ENCODE results near the gene JTB. TPM values are rescaled to one million over a fixed set of nuclear protein-coding genes. Genes with fewer than 3 reads are reported as not detected.

JTB gene
- total and polyA plus RNA-seq, 7 donors, result 171 to 324 (median 245) TPM

DNA sequence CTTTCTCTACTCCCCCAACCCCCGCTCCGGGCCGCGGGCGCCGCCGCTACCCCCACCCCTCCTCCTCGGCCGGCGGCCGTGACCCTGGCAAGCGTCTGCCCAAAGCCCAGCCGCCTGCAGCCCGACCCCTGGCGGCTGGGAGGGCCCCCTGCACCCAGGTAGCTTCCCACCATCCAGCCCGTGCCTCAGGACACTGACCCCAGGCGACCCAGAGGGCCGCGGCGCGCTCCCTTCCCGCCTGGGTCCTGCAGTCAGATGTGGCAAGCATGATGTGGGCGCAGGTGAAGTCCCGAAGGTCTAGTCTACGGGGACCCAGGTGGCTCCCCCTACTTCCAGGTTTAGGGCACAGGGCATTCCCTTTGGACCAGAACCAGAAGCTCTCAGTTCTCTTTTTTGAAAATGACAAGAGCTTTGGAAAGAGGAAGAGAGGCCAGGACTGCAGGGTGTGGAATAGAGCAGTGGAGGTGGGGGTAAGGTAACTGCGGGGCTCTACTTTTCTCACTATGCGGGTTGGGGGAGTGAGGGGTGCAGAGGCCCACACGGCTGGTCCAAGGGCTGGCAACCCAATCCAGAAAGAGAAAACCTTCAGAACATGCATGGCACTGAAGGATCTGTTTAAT is 30.7 kb downstream of the JTB start, which contains the start of gene DENND4B:
Gene DENND4B (minus strand): TSS at position 97 of the 620 bp plus-strand sequence. CDS start 2,344 bp downstream, outside the sequence.
- H3K27ac ChIP-seq, result peak within 1 kb of the TSS; percentile 98 to 100 (median 99)
- no peaks in the 10 kb centered on the region for H3K9me3 ChIP-seq
- WGBS, 2 donors, result 8 to 10% methylated on average over 28 of the region's 28 CpGs
- peak within 1 kb of the TSS; percentile 67 to 98 (median 94) for H3K4me3 ChIP-seq
- peak; percentile 93 for DNase-seq
- TF ChIP-seq POLR2A (IDR thresholded peaks at IDR 0.05) (no peak), POLR2AphosphoS5 (IDR thresholded peaks at IDR 0.05) (peak; percentile 8 to 73 (median 64)), EP300 (IDR thresholded peaks at IDR 0.05) (no peak)
- TF ChIP-seq, protein P1, sequence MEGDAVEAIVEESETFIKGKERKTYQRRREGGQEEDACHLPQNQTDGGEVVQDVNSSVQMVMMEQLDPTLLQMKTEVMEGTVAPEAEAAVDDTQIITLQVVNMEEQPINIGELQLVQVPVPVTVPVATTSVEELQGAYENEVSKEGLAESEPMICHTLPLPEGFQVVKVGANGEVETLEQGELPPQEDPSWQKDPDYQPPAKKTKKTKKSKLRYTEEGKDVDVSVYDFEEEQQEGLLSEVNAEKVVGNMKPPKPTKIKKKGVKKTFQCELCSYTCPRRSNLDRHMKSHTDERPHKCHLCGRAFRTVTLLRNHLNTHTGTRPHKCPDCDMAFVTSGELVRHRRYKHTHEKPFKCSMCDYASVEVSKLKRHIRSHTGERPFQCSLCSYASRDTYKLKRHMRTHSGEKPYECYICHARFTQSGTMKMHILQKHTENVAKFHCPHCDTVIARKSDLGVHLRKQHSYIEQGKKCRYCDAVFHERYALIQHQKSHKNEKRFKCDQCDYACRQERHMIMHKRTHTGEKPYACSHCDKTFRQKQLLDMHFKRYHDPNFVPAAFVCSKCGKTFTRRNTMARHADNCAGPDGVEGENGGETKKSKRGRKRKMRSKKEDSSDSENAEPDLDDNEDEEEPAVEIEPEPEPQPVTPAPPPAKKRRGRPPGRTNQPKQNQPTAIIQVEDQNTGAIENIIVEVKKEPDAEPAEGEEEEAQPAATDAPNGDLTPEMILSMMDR (IDR thresholded peaks at IDR 0.05), result peak; percentile 77 to 99 (median 86)
- peaks cover 15 to 66% (median 46%) of the 10 kb centered on the region in 4 donors for H3K36me3 ChIP-seq
- intact Hi-C loops (cut with DNase I), result loop anchor here (1.0 to 5.0 kb wide), 2 partner anchors 36 to 149 kb away; no protein-coding TSS in a partner anchor
- H3K4me1 ChIP-seq, result peaks cover 0 to 29% (median 19%) of the 10 kb centered on the region in 4 donors
- no peaks in the 10 kb centered on the region for H3K27me3 ChIP-seq

DNA sequence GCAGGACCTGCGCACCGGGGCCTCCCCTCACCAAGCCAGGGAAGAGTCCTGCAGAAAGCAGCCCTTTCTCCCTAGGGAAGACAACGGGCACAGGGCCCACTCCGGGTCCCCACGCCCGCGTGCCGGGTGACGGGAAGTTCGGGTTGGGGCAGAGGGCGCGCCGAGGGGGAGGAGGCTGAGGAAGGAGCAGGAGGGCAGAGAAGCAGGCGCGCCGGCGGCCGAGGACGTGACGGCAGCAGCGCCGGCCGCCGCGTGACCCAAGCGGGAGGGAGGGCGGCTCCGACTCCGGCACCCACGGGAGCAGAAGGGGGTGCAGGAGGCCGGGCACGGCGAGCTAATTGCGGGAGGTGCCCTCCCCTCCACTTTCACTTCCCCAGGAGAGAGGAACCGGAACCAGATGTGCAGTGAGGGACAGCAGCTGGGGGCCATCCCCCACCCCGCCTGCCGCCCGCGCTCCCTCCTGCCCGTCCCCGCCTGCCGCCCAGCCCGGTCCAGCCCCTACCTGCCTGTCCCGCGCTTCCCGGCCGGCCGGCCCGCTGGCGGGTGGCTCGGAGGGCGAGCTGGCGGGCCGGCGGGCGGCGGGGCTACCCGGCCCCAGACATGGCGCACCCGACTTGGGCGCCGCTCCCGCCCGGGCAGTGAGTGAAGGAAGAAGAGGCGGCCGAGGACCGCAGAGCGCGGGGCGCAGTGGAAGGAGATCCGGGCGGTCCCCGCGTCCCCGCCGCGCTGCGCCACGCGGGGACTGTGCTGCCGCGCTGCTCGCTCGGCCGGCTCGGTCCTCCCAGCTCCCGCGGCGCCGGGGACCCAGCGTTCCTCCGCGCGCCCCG is 31.5 kb downstream of the JTB start:
- intact Hi-C loops (cut with DNase I), result loop anchor here (1.0 to 5.0 kb wide), 4 partner anchors 23 to 149 kb away; no protein-coding TSS in a partner anchor
- H3K4me3 ChIP-seq, result peak overlapping the region; percentile 67 to 98 (median 94)
- TF ChIP-seq EP300 (IDR thresholded peaks at IDR 0.05) (peak in 3 of 4 donors; percentile 49 to 68 (median 53)), POLR2AphosphoS5 (IDR thresholded peaks at IDR 0.05) (peak; percentile 70 to 85 (median 82)), POLR2A (IDR thresholded peaks at IDR 0.05) (peak; percentile 18 to 34)
- TF ChIP-seq, protein P1 (IDR thresholded peaks at IDR 0.05), result no peak
- H3K9me3 ChIP-seq, result no peaks in the 10 kb centered on the region
- no peaks in the 10 kb centered on the region for H3K27me3 ChIP-seq
- peak overlapping the region; percentile 98 to 100 (median 99) for H3K27ac ChIP-seq
- H3K4me1 ChIP-seq, result peaks cover 0 to 29% (median 19%) of the 10 kb centered on the region in 4 donors
- peaks cover 9 to 66% (median 42%) of the 10 kb centered on the region in 4 donors for H3K36me3 ChIP-seq
- 0% methylated on average over 95 of the region's 95 CpGs for WGBS, 2 donors
- DNase-seq, result peak; percentile 95

DNA sequence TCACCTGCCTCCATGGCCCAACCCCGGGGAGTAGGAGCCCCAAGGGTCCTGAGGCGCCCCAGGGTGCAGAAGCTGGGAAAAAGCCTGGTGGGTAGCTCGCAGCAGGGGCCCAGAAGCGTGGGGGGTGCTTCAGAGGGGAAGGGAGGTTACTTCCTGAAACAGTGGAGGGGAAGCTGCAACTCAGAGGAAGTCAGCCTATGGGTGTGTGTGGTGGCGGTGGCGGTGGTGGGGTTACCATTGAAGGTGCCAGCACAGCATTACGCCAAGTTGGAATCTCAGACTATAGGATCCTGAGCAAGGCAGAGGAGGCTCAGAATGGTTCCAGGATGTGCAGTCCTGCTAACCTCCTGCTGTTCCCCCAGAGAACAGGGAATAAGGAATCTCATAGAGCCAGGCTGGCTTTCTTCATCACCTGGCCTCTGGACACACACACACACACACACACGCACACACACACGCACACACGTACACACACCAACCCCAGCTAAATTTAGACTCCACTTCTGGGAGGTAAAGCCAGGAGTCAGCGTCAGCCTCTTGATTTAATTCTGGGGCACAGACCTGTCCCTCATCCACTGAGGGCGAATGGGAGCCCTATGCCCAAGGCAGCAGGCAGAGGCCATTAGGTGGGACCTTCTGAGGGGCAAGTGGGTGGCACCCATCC is 32.2 kb downstream of the JTB start:
- intact Hi-C loops (cut with DNase I), result loop anchor here (1.0 to 5.0 kb wide), 3 partner anchors 22 to 122 kb away; no protein-coding TSS in a partner anchor
- DNase-seq, result peak; percentile 77
- H3K4me3 ChIP-seq, result peak overlapping the region; percentile 67 to 98 (median 94)
- peak overlapping the region; percentile 98 to 100 (median 99) for H3K27ac ChIP-seq
- H3K4me1 ChIP-seq, result peaks cover 0 to 29% (median 19%) of the 10 kb centered on the region in 4 donors
- no peaks in the 10 kb centered on the region for H3K27me3 ChIP-seq
- peak in 1 of 4 donors; percentile 8 for TF ChIP-seq POLR2AphosphoS5 (IDR thresholded peaks at IDR 0.05)
- TF ChIP-seq, protein P1 (IDR thresholded peaks at IDR 0.05), result no peak
- TF ChIP-seq EP300 (IDR thresholded peaks at IDR 0.05), result no peak
- TF ChIP-seq POLR2A (IDR thresholded peaks at IDR 0.05), result no peak
- WGBS, 2 donors, result 18 to 21% methylated on average over 12 of the region's 12 CpGs
- H3K36me3 ChIP-seq, result peaks cover 2 to 66% (median 41%) of the 10 kb centered on the region in 4 donors
- no peaks in the 10 kb centered on the region for H3K9me3 ChIP-seq

DNA sequence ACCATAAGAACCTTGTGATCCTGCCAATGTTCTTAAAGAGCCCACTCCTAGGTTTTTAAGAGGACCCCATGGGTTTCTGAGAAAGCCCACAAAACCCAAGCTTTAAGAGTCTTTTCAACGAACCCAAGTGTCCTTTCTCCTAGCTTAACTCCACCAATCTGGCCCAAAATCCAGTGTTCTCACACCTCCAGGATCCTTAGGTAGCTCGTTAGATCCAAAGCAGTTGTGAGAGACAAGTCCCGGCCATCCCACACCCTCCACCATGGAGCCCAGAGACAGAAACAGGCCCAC is 32.7 kb downstream of the JTB start:
- DNase-seq, result no peak
- Histone ChIP-seq H3K4me3 (peak overlapping the region in 3 of 4 donors; percentile 92 to 98 (median 95)), H3K27ac (peak overlapping the region; percentile 98 to 100 (median 99)), H3K4me1 (peaks cover 0 to 29% (median 19%) of the 10 kb centered on the region in 4 donors), H3K36me3 (peaks cover 0 to 66% (median 38%) of the 10 kb centered on the region in 4 donors), H3K9me3 (no peaks in the 10 kb centered on the region), H3K27me3 (no peaks in the 10 kb centered on the region)
- intact Hi-C loops (cut with DNase I), result loop anchor here (1.0 to 5.0 kb wide), 3 partner anchors 21 to 122 kb away; no protein-coding TSS in a partner anchor
- 44 to 73% methylated on average over 3 of the region's 3 CpGs for WGBS, 2 donors
- TF ChIP-seq EP300 (IDR thresholded peaks at IDR 0.05) (no peak), POLR2A (IDR thresholded peaks at IDR 0.05) (no peak)
- TF ChIP-seq, protein P1 (IDR thresholded peaks at IDR 0.05), result no peak

Data from sigmoid colon (tissue), 7 donors.